HL-60 (cell line): Measurements from ENCODE around the gene TYROBP.

Experiments used
- CTCF ChIP-seq: IDR thresholded peaks from one replicate; pipeline ENCODE4 v1.5.1; 2011; ENCODE audit warnings: low read length, control low read depth, inconsistent platforms; ENCODE audit not compliant: insufficient read depth
- REST ChIP-seq: IDR thresholded peaks from 2 replicates; pipeline ENCODE4 v1.6.1; 2012; ENCODE audit warnings: low read depth; ENCODE audit not compliant: insufficient replicate concordance

GRCh38 chr19:35905178-35905727 is 2.8 kb downstream of the TYROBP start:
- TF ChIP-seq REST (no peak), CTCF (no peak)
